SK-N-MC (cell line): ENCODE data around the gene SLC26A8.
"Not testable (repeated sequence)": the region's sequence is repeated elsewhere in the genome, so short reads cannot be mapped to it uniquely, and the experiment has no call there.

Experiments used
- DNase-seq: peaks from one replicate; pipeline ENCODE4 v3.0.0-alpha.2; 2011; ENCODE audit warnings: low read depth, low spot score
- H3K27ac ChIP-seq: fragments of 200-600 bp; sonication (generic); 2 replicates; pipeline ENCODE4 v1.5.1; 2016; ENCODE audit warnings: mixed run types
- H3K36me3 ChIP-seq: fragments of 200-600 bp; sonication (generic); 2 replicates; pipeline ENCODE4 v1.6.1; 2017; ENCODE audit warnings: antibody characterized with exemption, low read length, mixed read lengths; ENCODE audit not compliant: insufficient read depth
- H3K4me3 ChIP-seq: fragments of 200-600 bp; sonication (generic); 2 replicates; pipeline ENCODE4 v1.5.1; 2016
- H3K9ac ChIP-seq: fragments of 200-600 bp; sonication (generic); 2 replicates; pipeline ENCODE4 v1.8.0; 2017; ENCODE audit warnings: mixed run types, mixed read lengths; ENCODE audit not compliant: insufficient read length
- H3K9me3 ChIP-seq: fragments of 200-600 bp; sonication (generic); 2 replicates; pipeline ENCODE4 v1.6.1; 2017; ENCODE audit warnings: low read depth, mild to moderate bottlenecking, antibody characterized with exemption, low read length, moderate library complexity, mixed read lengths
- EZH2 ChIP-seq: fragments of 200-600 bp; sonication (generic); IDR thresholded peaks from one replicate; pipeline ENCODE4 v1.6.1; 2017; ENCODE audit warnings: antibody characterized with exemption
- FOXP2 ChIP-seq: optimal IDR thresholded peaks from 2 replicates; pipeline ENCODE3; 2011; ENCODE audit warnings: mild to moderate bottlenecking, moderate library complexity; ENCODE audit not compliant: insufficient read depth; ENCODE audit errors: extremely low read length, control extremely low read depth
- POLR2AphosphoS5 ChIP-seq: IDR thresholded peaks from 2 replicates; pipeline ENCODE4 v1.6.1; 2012; ENCODE audit warnings: mild to moderate bottlenecking, low read depth, low read length, borderline replicate concordance

The SLC26A8 gene

GRCh38 chr6:35933844-35934243, 90.6 kb downstream of the SLC26A8 start:
- H3K9me3 ChIP-seq: no peaks in the 10 kb centered on the region
- no peak overlapping the region for H3K4me3 ChIP-seq
- no peak overlapping the region for H3K27ac ChIP-seq
- no peaks in the 10 kb centered on the region for H3K36me3 ChIP-seq
- no peak for DNase-seq
- TF ChIP-seq EZH2 (no peak), FOXP2 (no peak), POLR2AphosphoS5 (no peak)
- H3K9ac ChIP-seq: no peak overlapping the region

GRCh38 chr6:35931873-35932272, 92.6 kb downstream of the SLC26A8 start:
- not testable (repeated sequence) for H3K27ac ChIP-seq, H3K36me3 ChIP-seq, DNase-seq, H3K9ac ChIP-seq, H3K4me3 ChIP-seq, H3K9me3 ChIP-seq

- Histone ChIP-seq H3K4me3 (no peak overlapping the region), H3K9ac (no peak overlapping the region), H3K9me3 (no peaks in the 10 kb centered on the region), H3K36me3 (no peaks in the 10 kb centered on the region), H3K27ac (no peak overlapping the region)
- no peak for TF ChIP-seq EZH2
- no peak for TF ChIP-seq POLR2AphosphoS5
- TF ChIP-seq FOXP2: no peak
- DNase-seq: no peak
Observed at GRCh38 chr6:35931120-35931561, 93.3 kb downstream of the SLC26A8 start.

GRCh38 chr6:35929601-35930000, 94.8 kb downstream of the SLC26A8 start:
- Histone ChIP-seq H3K4me3 (no peak overlapping the region), H3K9ac (no peak overlapping the region), H3K9me3 (no peaks in the 10 kb centered on the region), H3K27ac (no peak overlapping the region), H3K36me3 (no peaks in the 10 kb centered on the region)
- TF ChIP-seq POLR2AphosphoS5: no peak
- TF ChIP-seq FOXP2: no peak
- no peak for TF ChIP-seq EZH2
- no peak for DNase-seq

- H3K36me3 ChIP-seq: no peaks in the 10 kb centered on the region
- no peak for DNase-seq
- no peak overlapping the region for H3K9ac ChIP-seq
- no peak overlapping the region for H3K27ac ChIP-seq
- no peaks in the 10 kb centered on the region for H3K9me3 ChIP-seq
- no peak overlapping the region for H3K4me3 ChIP-seq
- TF ChIP-seq POLR2AphosphoS5 (no peak), FOXP2 (no peak), EZH2 (no peak)
Observed at GRCh38 chr6:35926509-35927215, 97.8 kb downstream of the SLC26A8 start.

GRCh38 chr6:35925961-35926360, 98.5 kb downstream of the SLC26A8 start:
- no peak for TF ChIP-seq FOXP2
- no peaks in the 10 kb centered on the region for H3K9me3 ChIP-seq

GRCh38 chr6:35924146-35924545, 100.3 kb downstream of the SLC26A8 start:
- Histone ChIP-seq H3K27ac (no peak overlapping the region), H3K4me3 (no peak overlapping the region), H3K36me3 (no peaks in the 10 kb centered on the region), H3K9ac (no peak overlapping the region), H3K9me3 (no peaks in the 10 kb centered on the region)
- no peak for DNase-seq
- no peak for TF ChIP-seq POLR2AphosphoS5
- TF ChIP-seq FOXP2: no peak
- TF ChIP-seq EZH2: no peak

More at GRCh38 chr6:35925961-35926360, 98.5 kb downstream of the SLC26A8 start:
- no peaks in the 10 kb centered on the region for H3K36me3 ChIP-seq
- no peak overlapping the region for H3K9ac ChIP-seq
- DNase-seq: no peak
- H3K4me3 ChIP-seq: no peak overlapping the region
- no peak overlapping the region for H3K27ac ChIP-seq

GRCh38 chr6:35922139-35922554, 102.3 kb downstream of the SLC26A8 start:
- peaks cover 8% of the 10 kb centered on the region for H3K36me3 ChIP-seq
- H3K4me3 ChIP-seq: peak overlapping the region; percentile 96
- no peak overlapping the region for H3K27ac ChIP-seq
- no peak for TF ChIP-seq POLR2AphosphoS5
- no peak for TF ChIP-seq FOXP2
- TF ChIP-seq EZH2: no peak
- H3K9me3 ChIP-seq: no peaks in the 10 kb centered on the region
- H3K9ac ChIP-seq: peak overlapping the region; percentile 84
- no peak for DNase-seq
